GM12878 (cell line): ENCODE data around the gene COL5A1. TPM values are rescaled to one million over a fixed set of nuclear protein-coding genes. Genes with fewer than 3 reads are reported as not detected.

Experiments
- ATAC-seq: fragments of 200-7000 bp; cut with Tn5 transposase; 3 replicates; pipeline ENCODE4 v1.9.1; 2020; ENCODE audit warnings: mild to moderate bottlenecking, moderate library complexity
- BruUV-seq: library from RNA; stranded (reverse); fragments of 400-500 nt; replicated peaks from 2 replicates; lab custom pipeline; 2021; lab: Mats Ljungman, UMichigan
- CTCF ChIA-PET: fragments of 300-600 bp; sonication (Branson Sonifier 250); formaldehyde crosslinking; extraction: SDS; loops from one replicate; lab custom pipeline; 2021; ENCODE audit warnings: inconsistent platforms; lab: Yijun Ruan, JAX
- POLR2A ChIA-PET: fragments of 350-600 bp; formaldehyde crosslinking; extraction: SDS; loops from one replicate; lab custom pipeline; 2021; ENCODE audit warnings: inconsistent platforms; lab: Charles Lee
- RAD21 ChIA-PET: fragments of 300-600 bp; sonication (Branson Sonifier 250); formaldehyde crosslinking; loops from one replicate; lab custom pipeline; 2023; ENCODE audit warnings: antibody characterized with exemption; ENCODE audit not compliant: unreplicated experiment; lab: Charles Lee
- SMC1A ChIA-PET: fragments of 300-600 bp; sonication (Branson Sonifier 250); formaldehyde crosslinking; loops from one replicate; lab custom pipeline; 2023; ENCODE audit not compliant: unreplicated experiment, uncharacterized antibody; lab: Charles Lee
- DNase-seq: peaks from one replicate; pipeline ENCODE4 v3.0.0-alpha.2; 2011; ENCODE audit warnings: low read depth, low spot score
- FAIRE-seq: peaks from 3 replicates; lab custom pipeline; 2011; peaks lifted over from hg19 to GRCh38; lab: Jason Lieb, UNC
- H2AFZ ChIP-seq: 2 replicates; pipeline ENCODE4 v1.6.0; 2011; ENCODE audit warnings: low read depth, low read length, control low read depth; ENCODE audit not compliant: control insufficient read depth
- H3K27ac ChIP-seq: 2 replicates; pipeline ENCODE4 v1.5.1; 2011; ENCODE audit warnings: control low read depth; ENCODE audit not compliant: control insufficient read depth, insufficient read depth
- H3K27me3 ChIP-seq, 2 experiments: replicated peaks in 1 of 2; 2 replicates each; pipeline versions ENCODE4 v1.6.0 to v1.6.1; 2011; ENCODE audit warnings: low read length in 1 of 2; ENCODE audit not compliant: control insufficient read depth in 2 of 2, insufficient read depth in 2 of 2
- H3K36me3 ChIP-seq, 2 experiments: 2 replicates each; pipeline ENCODE4 v1.5.1; 2011; ENCODE audit warnings: low read length in 1 of 2; ENCODE audit not compliant: control insufficient read depth in 2 of 2, insufficient read depth in 2 of 2
- H3K4me1 ChIP-seq: 2 replicates; pipeline ENCODE4 v1.6.1; 2011; ENCODE audit warnings: mild to moderate bottlenecking, low read length, moderate library complexity, mixed read lengths; ENCODE audit not compliant: control insufficient read depth, insufficient read depth
- H3K4me2 ChIP-seq: 2 replicates; pipeline ENCODE4 v1.6.0; 2011; ENCODE audit warnings: control low read depth; ENCODE audit not compliant: control insufficient read depth, insufficient read depth
- H3K4me3 ChIP-seq: fragments of 200-600 bp; sonication (generic); 2 replicates; pipeline ENCODE4 v1.5.1; 2016
- H3K79me2 ChIP-seq: 2 replicates; pipeline ENCODE4 v1.6.0; 2011; ENCODE audit warnings: low read length; ENCODE audit not compliant: control insufficient read depth, insufficient read depth
- H3K9ac ChIP-seq: 2 replicates; pipeline ENCODE4 v1.8.0; 2011; ENCODE audit warnings: low read length, control low read depth, mixed read lengths; ENCODE audit not compliant: control insufficient read depth, insufficient read depth
- H3K9me3 ChIP-seq: replicated peaks from 3 replicates; pipeline ENCODE4 v1.5.1; 2011; ENCODE audit warnings: mild to moderate bottlenecking, low read length; ENCODE audit not compliant: control insufficient read depth, insufficient read depth
- H4K20me1 ChIP-seq: 2 replicates; pipeline ENCODE4 v1.6.0; 2011; ENCODE audit not compliant: control insufficient read depth, insufficient read depth
- EZH2 ChIP-seq: IDR thresholded peaks from 2 replicates; pipeline ENCODE4 v1.6.1; 2012; ENCODE audit warnings: low read depth, mild to moderate bottlenecking, control low read depth, inconsistent platforms, low read length, borderline replicate concordance; ENCODE audit not compliant: control insufficient read depth
- FOXM1 ChIP-seq: IDR thresholded peaks from 2 replicates; pipeline ENCODE4 v1.6.1; 2012; ENCODE audit warnings: low read depth, mild to moderate bottlenecking, inconsistent platforms, low read length, moderate library complexity
- GATAD2B ChIP-seq: fragments of 450-650 bp; conservative IDR thresholded peaks from 2 replicates; pipeline ENCODE4 v1.6.1; 2017; ENCODE audit warnings: low read depth, mild to moderate bottlenecking, moderate library complexity
- IKZF1 ChIP-seq: fragments of 450-650 bp; conservative IDR thresholded peaks from 2 replicates; pipeline ENCODE4 v1.6.1; 2017; ENCODE audit warnings: antibody characterized with exemption, mild to moderate bottlenecking
- POLR2AphosphoS2 ChIP-seq: IDR thresholded peaks from 2 replicates; pipeline ENCODE4 v1.6.1; 2011; ENCODE audit warnings: low read depth, mild to moderate bottlenecking, low read length, improper control_type of control experiment, moderate library complexity
- TBL1XR1 ChIP-seq: IDR thresholded peaks from 2 replicates; pipeline ENCODE4 v1.6.1; 2012; ENCODE audit warnings: low read depth, low read length, improper control_type of control experiment
- WGBS: methylation state at CpG from one replicate; pipeline ENCODE4 v1.1.6; 2016; ENCODE audit warnings: low lambda C conversion rate; ENCODE audit not compliant: insufficient replicate concordance, insufficient coverage; ENCODE audit errors: missing lambda C conversion rate; 5-methylcytosine and 5-hydroxymethylcytosine counted together
- in situ Hi-C: fragments of 300-500 bp; cut with MboI; formaldehyde crosslinking; loops from 9 replicates; pipeline ENCODE4 v1.14.3; 2018; ENCODE audit warnings: mixed read lengths
- intact Hi-C: fragments of 100-400 bp; cut with micrococcal nuclease; formaldehyde crosslinking; loops from one replicate; pipeline ENCODE4 v1.14.2; 2022; ENCODE audit not compliant: unreplicated experiment
- polyA plus RNA-seq, 11 experiments: library from polyadenylated mRNA; depleted of rRNA in 4 of 11; unstranded in 6 of 11; stranded (reverse) in 5 of 11; fragments of >200 nt; fragmentation: Nextera tagmentation in 4 of 11; fragmentation: Illumina TruSeq in 1 of 11; extraction: Ambion mirVana in 4 of 11; extraction: Trizol in 1 of 11; gene quantifications; 1 replicate in 1 of 11; 2 replicates in 10 of 11; pipeline versions ENCODE4 v1.2.1 to v1.2.3, GENCODE V29; 2011 to 2016; ENCODE audit warnings: inconsistent platforms in 2 of 11, missing spikeins in 2 of 11, low read depth in 1 of 11
- total RNA-seq, 4 experiments: library from RNA; depleted of rRNA in 3 of 4; stranded (reverse); fragments of >200 nt in 3 of 4; fragmentation: Illumina TruSeq in 1 of 4; extraction: Trizol in 1 of 4; gene quantifications; 2 replicates each; pipeline versions ENCODE4 v1.2.1 to v1.2.3, GENCODE V29; 2013 to 2021
- TF ChIP-seq, protein P1 (sequence below): IDR thresholded peaks from 2 replicates; pipeline ENCODE4 v1.6.1; 2011; ENCODE audit warnings: borderline replicate concordance, low read depth, mild to moderate bottlenecking, moderate library complexity, low read length; ENCODE audit not compliant: insufficient read depth, poor library complexity, severe bottlenecking

COL5A1 gene
- total and polyA plus RNA-seq, 10 of the 15 experiments (the other 5 are each of a cell fraction or from before 2014, with no cell fraction given), result under 0.01 to 0.15 (median 0.13) TPM; not detected in 4

DNA sequence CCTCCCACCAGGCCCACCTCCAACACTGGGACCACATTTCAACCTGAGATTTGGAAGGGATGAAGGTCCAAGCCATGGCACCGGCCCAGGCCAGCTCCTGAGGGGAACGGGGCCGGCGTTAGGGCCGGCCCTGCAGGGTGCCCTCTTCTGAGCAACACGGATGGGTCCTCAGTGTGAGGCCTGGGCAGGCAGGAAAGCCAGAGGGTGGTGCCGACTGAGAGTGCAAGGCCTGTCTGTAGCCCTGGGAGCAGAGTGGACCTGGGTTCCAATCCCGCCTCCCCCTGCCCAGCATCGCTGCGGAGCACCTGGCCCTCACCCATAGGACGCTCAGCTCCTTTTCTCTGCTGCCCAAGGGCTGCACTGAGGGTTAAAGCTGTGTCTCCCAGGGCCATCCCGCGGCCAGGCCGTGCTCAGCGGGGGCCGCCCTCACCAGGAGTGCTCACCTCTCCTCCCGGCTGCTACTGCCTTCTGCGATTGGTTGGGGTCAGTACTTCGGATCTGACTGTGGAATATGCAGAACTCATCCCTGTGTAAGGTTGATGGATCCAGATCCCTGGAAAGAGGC is 194.9 kb downstream of the COL5A1 start:
- no peaks in the 10 kb centered on the region for H3K9me3 ChIP-seq
- DNase-seq (no peak), ATAC-seq (no peak), FAIRE-seq (no peak)
- ChIA-PET CTCF (interaction anchor here (1.7 kb wide), 1 partner anchor 22 kb away, joined by 4 read pairs; no protein-coding TSS in a partner anchor), SMC1A (no interaction called here), POLR2A (no interaction called here), RAD21 (no interaction called here)
- no peaks in the 10 kb centered on the region for H3K4me1 ChIP-seq
- intact Hi-C loops, result no loop called here
- no peak overlapping the region for H3K4me2 ChIP-seq
- no peaks in the 10 kb centered on the region for H4K20me1 ChIP-seq
- H2AFZ ChIP-seq, result no peak overlapping the region
- H3K79me2 ChIP-seq, result no peaks in the 10 kb centered on the region
- H3K27ac ChIP-seq, result no peak overlapping the region
- no peak overlapping the region for H3K9ac ChIP-seq
- in situ Hi-C loops, result no loop called here
- no TSS peak for BruUV-seq
- no peak overlapping the region for H3K4me3 ChIP-seq
- H3K27me3 ChIP-seq, result no peaks in the 10 kb centered on the region; a peak in 1 of 4 replicates
- 68% methylated on average over 19 of the region's 19 CpGs for WGBS
- H3K36me3 ChIP-seq, result no peaks in the 10 kb centered on the region
- TF ChIP-seq IKZF1, result no peak

DNA sequence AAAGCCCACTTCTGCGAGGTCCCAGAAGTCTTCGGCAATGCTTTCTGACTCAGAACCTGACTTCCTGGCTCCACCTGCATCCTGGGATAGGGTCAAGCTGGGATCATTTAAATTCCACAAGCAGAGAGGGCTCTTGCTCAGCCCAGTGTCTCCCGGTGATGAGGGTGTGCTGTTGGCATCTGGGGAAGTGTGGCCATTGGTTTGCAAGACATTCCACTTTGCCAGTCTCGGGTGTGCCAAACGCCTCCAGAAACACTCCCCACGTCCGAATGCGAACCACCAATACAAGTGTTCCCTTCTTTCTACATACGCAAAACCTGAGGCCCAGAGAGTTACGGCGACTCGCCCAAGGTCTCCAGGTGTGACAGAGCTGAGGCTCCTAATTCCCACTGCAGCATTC is 195.9 kb downstream of the COL5A1 start:
- Histone ChIP-seq H3K27ac (no peak overlapping the region), H3K4me1 (no peaks in the 10 kb centered on the region), H3K79me2 (no peaks in the 10 kb centered on the region), H3K36me3 (no peaks in the 10 kb centered on the region), H3K4me2 (no peak overlapping the region), H2AFZ (no peak overlapping the region), H3K9me3 (no peaks in the 10 kb centered on the region), H3K4me3 (no peak overlapping the region), H3K9ac (no peak overlapping the region), H3K27me3 (no peaks in the 10 kb centered on the region; a peak in 1 of 4 replicates), H4K20me1 (no peaks in the 10 kb centered on the region)
- RAD21 ChIA-PET, result interaction anchor here (1.1 kb wide), 1 partner anchor 21 kb away, joined by 3 read pairs; no protein-coding TSS in a partner anchor
- ATAC-seq (no peak), DNase-seq (no peak), FAIRE-seq (no peak)
- intact Hi-C loops, result no loop called here
- SMC1A ChIA-PET, result no interaction called here
- no TSS peak for BruUV-seq
- in situ Hi-C loops, result no loop called here
- CTCF ChIA-PET, result interaction anchor here (0.5 kb wide), 1 partner anchor 620 kb away, joined by 4 read pairs; no protein-coding TSS in a partner anchor
- 70% methylated on average over 12 of the region's 12 CpGs for WGBS
- no peak for TF ChIP-seq POLR2AphosphoS2
- no peak for TF ChIP-seq FOXM1
- no peak for TF ChIP-seq GATAD2B
- TF ChIP-seq TBL1XR1, result no peak
- TF ChIP-seq, protein P1, sequence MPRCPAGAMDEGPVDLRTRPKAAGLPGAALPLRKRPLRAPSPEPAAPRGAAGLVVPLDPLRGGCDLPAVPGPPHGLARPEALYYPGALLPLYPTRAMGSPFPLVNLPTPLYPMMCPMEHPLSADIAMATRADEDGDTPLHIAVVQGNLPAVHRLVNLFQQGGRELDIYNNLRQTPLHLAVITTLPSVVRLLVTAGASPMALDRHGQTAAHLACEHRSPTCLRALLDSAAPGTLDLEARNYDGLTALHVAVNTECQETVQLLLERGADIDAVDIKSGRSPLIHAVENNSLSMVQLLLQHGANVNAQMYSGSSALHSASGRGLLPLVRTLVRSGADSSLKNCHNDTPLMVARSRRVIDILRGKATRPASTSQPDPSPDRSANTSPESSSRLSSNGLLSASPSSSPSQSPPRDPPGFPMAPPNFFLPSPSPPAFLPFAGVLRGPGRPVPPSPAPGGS, result no peak
- no peak for TF ChIP-seq EZH2
- POLR2A ChIA-PET, result no interaction called here
